ACC112 (cell line): ENCODE data around the gene CXXC5.
"Not testable (repeated sequence)": the region's sequence is repeated elsewhere in the genome, so short reads cannot be mapped to it uniquely, and the experiment has no call there.

ENCODE experiments used
- H2AFZ ChIP-seq: fragments of 200-600 bp; sonication (generic); one replicate; pipeline ENCODE4 v1.6.0; 2017; ENCODE audit warnings: antibody characterized with exemption, low read length; ENCODE audit not compliant: unreplicated experiment
- H3K27ac ChIP-seq: fragments of 200-600 bp; sonication (generic); 2 replicates; pipeline ENCODE4 v1.5.1; 2014; ENCODE audit warnings: low read depth, mild to moderate bottlenecking, antibody characterized with exemption, low read length, moderate library complexity
- H3K27me3 ChIP-seq: fragments of 200-600 bp; sonication (generic); 2 replicates; pipeline ENCODE4 v1.6.1; 2014; ENCODE audit warnings: mild to moderate bottlenecking, antibody characterized with exemption, low read length, moderate library complexity, mixed read lengths; ENCODE audit not compliant: insufficient read depth
- H3K36me3 ChIP-seq: fragments of 200-600 bp; sonication (generic); 2 replicates; pipeline ENCODE4 v1.6.1; 2016; ENCODE audit warnings: mild to moderate bottlenecking, antibody characterized with exemption, low read length, moderate library complexity, mixed read lengths; ENCODE audit not compliant: insufficient read depth
- H3K4me1 ChIP-seq: fragments of 200-600 bp; sonication (generic); one replicate; pipeline ENCODE4 v1.6.1; 2016; ENCODE audit warnings: low read length, mixed read lengths; ENCODE audit not compliant: insufficient read depth, unreplicated experiment, control insufficient read depth
- H3K4me3 ChIP-seq: fragments of 200-600 bp; sonication (generic); 2 replicates; pipeline ENCODE4 v1.5.1; 2014; ENCODE audit warnings: mild to moderate bottlenecking, low read depth, low read length
- H3K79me2 ChIP-seq: fragments of 200-600 bp; sonication (generic); one replicate; pipeline ENCODE4 v1.6.0; 2016; ENCODE audit warnings: low read length; ENCODE audit not compliant: control insufficient read depth, unreplicated experiment, insufficient read depth

CXXC5 gene

DNA sequence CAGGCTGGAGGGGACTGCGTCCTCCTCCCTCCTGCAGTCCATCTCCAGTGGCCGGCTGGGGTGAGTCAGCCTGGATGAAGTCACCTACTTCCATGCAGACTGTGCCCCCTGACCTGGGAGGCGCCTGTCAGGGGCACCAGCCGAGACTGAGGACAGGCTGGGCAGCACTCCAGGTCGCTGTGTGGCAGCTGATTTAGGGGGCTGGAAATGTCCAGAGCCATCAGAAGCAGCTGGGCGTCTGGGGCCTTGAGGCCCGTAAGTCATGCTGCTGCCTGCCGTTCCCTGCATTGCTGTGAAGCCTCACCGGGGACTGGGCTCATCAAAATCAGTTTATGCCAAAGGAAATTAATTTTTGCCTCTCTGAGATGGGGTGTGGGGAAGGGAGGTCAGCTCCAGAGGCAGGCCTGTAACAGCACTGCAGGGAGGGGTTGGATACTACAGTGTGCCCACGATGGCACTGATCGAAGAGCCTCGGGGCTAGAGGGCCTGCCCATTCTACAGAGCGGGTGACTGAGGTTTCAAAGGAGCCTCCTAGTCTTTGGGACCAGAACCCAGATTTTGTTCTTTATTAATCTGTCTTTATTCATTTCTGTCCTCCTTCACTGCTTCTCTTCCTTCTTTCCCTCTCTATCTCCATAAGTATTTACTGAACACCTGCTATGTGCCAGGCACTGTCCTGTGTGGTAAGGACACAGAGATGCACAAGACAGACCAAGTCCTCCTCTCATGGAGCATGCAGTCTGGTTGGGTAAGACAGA, 77.1 kb downstream of the CXXC5 start:
- Histone ChIP-seq H3K27ac (peak overlapping the region; percentile 16; the same call in 1 of the 2 replicates), H2AFZ (no peak overlapping the region)

GRCh38 chr5:139726248-139726647, 78.1 kb downstream of the CXXC5 start:
- Histone ChIP-seq H3K4me3 (no peak overlapping the region), H3K27ac (no peak overlapping the region), H3K79me2 (no peaks in the 10 kb centered on the region), H3K4me1 (peaks cover 16% of the 10 kb centered on the region), H3K27me3 (no peaks in the 10 kb centered on the region), H2AFZ (no peak overlapping the region), H3K36me3 (no peaks in the 10 kb centered on the region)

More for the DNA sequence above, 77.1 kb downstream of the CXXC5 start:
- Histone ChIP-seq H3K27me3 (no peaks in the 10 kb centered on the region), H3K4me3 (no peak overlapping the region), H3K79me2 (no peaks in the 10 kb centered on the region), H3K4me1 (peaks cover 16% of the 10 kb centered on the region), H3K36me3 (no peaks in the 10 kb centered on the region)

DNA sequence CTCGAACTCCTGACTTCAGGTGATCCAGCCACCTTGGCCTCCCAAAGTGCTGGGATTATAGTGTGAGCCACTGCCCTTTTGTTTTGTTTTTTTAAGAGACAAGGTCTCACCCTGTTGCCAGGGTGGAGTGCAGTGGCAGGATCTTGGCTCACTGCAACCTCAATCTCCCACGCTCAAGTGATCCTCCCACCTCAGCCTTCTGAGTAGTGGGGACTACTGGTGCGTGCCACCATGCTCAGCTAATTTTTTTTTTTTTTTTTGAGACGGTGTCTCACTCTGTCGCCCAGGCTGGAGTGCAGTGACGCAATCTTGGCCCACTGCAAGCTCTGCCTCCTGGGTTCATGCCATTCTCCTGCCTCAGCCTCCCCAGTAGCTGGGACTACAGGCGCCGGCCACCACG, 79.5 kb downstream of the CXXC5 start:
- not testable (repeated sequence) for H3K27ac ChIP-seq, H3K79me2 ChIP-seq, H2AFZ ChIP-seq, H3K27me3 ChIP-seq, H3K4me3 ChIP-seq, H3K36me3 ChIP-seq
- peaks cover 16% of the 10 kb centered on the region for H3K4me1 ChIP-seq

- Histone ChIP-seq H3K4me3 (no peak overlapping the region), H3K27me3 (no peaks in the 10 kb centered on the region), H3K79me2 (no peaks in the 10 kb centered on the region), H3K4me1 (no peaks in the 10 kb centered on the region), H3K27ac (no peak overlapping the region), H3K36me3 (no peaks in the 10 kb centered on the region), H2AFZ (no peak overlapping the region)
These were observed 83.1 kb downstream of the CXXC5 start for GRCh38 chr5:139731281-139731680.

DNA sequence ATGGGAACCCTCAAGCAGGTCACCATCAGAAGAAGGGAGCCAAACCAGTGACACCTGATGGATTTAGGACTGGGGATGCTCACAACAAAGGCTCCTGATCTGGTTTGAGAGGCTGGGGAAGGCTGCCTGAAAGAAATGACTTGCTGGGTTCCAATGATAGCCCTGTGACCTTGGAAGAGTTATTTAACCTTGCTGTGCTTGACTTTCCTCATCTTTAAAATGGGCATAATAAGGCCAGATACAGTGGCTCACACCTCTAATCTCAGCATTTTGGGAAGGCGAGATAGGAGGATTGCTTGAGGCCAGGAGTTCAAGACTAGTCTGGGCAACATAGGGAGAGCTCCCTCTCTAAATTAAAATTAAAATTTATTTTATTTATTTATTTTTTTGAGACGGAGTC, 83.9 kb downstream of the CXXC5 start:
- Histone ChIP-seq H3K4me3 (no peak overlapping the region), H3K27ac (no peak overlapping the region), H2AFZ (no peak overlapping the region), H3K79me2 (no peaks in the 10 kb centered on the region), H3K36me3 (no peaks in the 10 kb centered on the region), H3K4me1 (no peaks in the 10 kb centered on the region), H3K27me3 (no peaks in the 10 kb centered on the region)

DNA sequence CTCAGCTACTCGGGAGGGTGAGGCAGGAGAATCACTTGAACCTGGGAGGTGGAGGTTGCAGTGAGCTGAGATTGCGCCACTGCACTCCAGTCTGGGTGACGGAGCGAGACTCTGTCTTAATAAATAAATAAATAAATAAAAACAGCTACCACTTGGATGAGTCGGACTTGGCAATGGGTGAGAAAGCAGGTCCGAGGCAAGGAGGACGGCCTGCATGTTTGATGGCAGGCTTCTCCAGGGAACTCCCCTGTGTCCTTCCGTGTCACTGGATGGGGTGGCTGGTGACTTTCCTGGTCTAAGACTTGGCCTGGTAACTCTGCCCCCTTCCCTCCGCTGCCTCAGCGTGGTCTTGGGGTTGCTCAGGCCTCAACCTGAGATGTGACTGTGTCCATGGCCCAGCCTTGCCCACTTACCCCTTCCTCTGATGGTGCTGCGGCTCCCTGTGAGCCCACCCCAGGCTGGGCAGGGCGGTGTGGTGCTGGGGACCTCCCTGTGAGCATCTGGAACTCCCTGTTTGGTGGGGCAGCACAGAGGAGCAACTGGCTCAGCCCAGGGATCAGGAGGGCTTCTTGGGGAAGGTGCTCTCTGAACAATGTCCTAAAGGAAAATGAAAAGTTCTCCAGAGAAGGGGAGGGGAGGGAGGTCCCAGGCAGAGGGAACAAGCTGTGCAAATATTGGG, 85.0 kb downstream of the CXXC5 start:
- no peak overlapping the region for H3K27ac ChIP-seq

More for the DNA sequence above, 85.0 kb downstream of the CXXC5 start:
- Histone ChIP-seq H3K79me2 (no peaks in the 10 kb centered on the region), H3K4me3 (no peak overlapping the region), H3K4me1 (no peaks in the 10 kb centered on the region), H3K36me3 (no peaks in the 10 kb centered on the region), H2AFZ (no peak overlapping the region), H3K27me3 (no peaks in the 10 kb centered on the region)
